H1 (cell line): Measurements from ENCODE around the gene SERPINF2. TPM values are rescaled to one million over a fixed set of nuclear protein-coding genes. Genes with fewer than 3 reads are reported as not detected.

ENCODE experiments used
- CTCF ChIA-PET: fragments of 300-600 bp; sonication (Branson Sonifier 250); formaldehyde crosslinking; loops from one replicate; lab custom pipeline; 2021; ENCODE audit not compliant: partially characterized antibody; lab: Charles Lee
- POLR2A ChIA-PET: fragments of 300-600 bp; sonication (Branson Sonifier 250); formaldehyde crosslinking; loops from one replicate; lab custom pipeline; 2021; ENCODE audit warnings: inconsistent platforms; ENCODE audit not compliant: partially characterized antibody; lab: Charles Lee
- DNase-seq, 2 experiments: peaks; one replicate each; pipeline versions ENCODE4 v3.0.0 to v3.0.0-alpha.2; 2010 to 2022; ENCODE audit warnings: low spot score in 2 of 2, low read depth in 1 of 2, mixed read lengths in 1 of 2
- FAIRE-seq: peaks from 2 replicates; lab custom pipeline; 2011; peaks lifted over from hg19 to GRCh38; lab: Jason Lieb, UNC
- H2AFZ ChIP-seq: 2 replicates; pipeline ENCODE4 v1.8.1; 2012; ENCODE audit warnings: low read length, inconsistent platforms
- H2AK5ac ChIP-seq: 2 replicates; pipeline ENCODE4 v1.6.1; 2013; ENCODE audit warnings: low read depth, low read length
- H2BK120ac ChIP-seq: replicated peaks from 2 replicates; pipeline ENCODE3; 2013; ENCODE audit warnings: low read depth, low read length, inconsistent platforms
- H2BK12ac ChIP-seq: 2 replicates; pipeline ENCODE4 v1.6.1; 2013; ENCODE audit warnings: low read depth, low read length
- H2BK15ac ChIP-seq: 2 replicates; pipeline ENCODE4 v1.6.1; 2013; ENCODE audit warnings: low read length
- H2BK20ac ChIP-seq: 2 replicates; pipeline ENCODE4 v1.6.1; 2013; ENCODE audit warnings: low read length
- H2BK5ac ChIP-seq: 2 replicates; pipeline ENCODE4 v1.6.1; 2013; ENCODE audit warnings: low read depth, low read length
- H3K14ac ChIP-seq: 2 replicates; pipeline ENCODE4 v1.6.1; 2013; ENCODE audit warnings: inconsistent platforms; ENCODE audit not compliant: insufficient read length
- H3K18ac ChIP-seq: 2 replicates; pipeline ENCODE4 v1.6.1; 2013; ENCODE audit warnings: low read length; ENCODE audit errors: extremely low read depth
- H3K23ac ChIP-seq: 2 replicates; pipeline ENCODE4 v1.6.1; 2013; ENCODE audit warnings: inconsistent platforms; ENCODE audit not compliant: insufficient read length
- H3K23me2 ChIP-seq: 2 replicates; pipeline ENCODE4 v1.6.1; 2013; ENCODE audit warnings: low read depth, low read length
- H3K27ac ChIP-seq: 2 replicates; pipeline ENCODE4 v1.6.1; 2011; ENCODE audit warnings: low read depth, low read length, inconsistent platforms
- H3K27me3 ChIP-seq, 4 experiments: replicated peaks in 1 of 4; 1 replicate in 1 of 4; 2 replicates in 3 of 4; pipeline versions ENCODE4 v1.6.1 to v1.8.1; 2011 to 2013; ENCODE audit warnings: low read length in 3 of 4, mild to moderate bottlenecking in 3 of 4, inconsistent platforms in 2 of 4, mixed read lengths in 2 of 4, moderate library complexity in 1 of 4; ENCODE audit not compliant: control insufficient read depth in 3 of 4, insufficient read depth in 3 of 4; ENCODE audit errors: extremely low read depth in 1 of 4
- H3K36me3 ChIP-seq, 4 experiments: 2 replicates each; pipeline versions ENCODE4 v1.6.1 to v1.8.1; 2011 to 2013; ENCODE audit warnings: mild to moderate bottlenecking in 4 of 4, low read length in 3 of 4, moderate library complexity in 2 of 4, control low read depth in 1 of 4, inconsistent platforms in 1 of 4; ENCODE audit not compliant: insufficient read depth in 4 of 4, control insufficient read depth in 2 of 4
- H3K4ac ChIP-seq: replicated peaks from 2 replicates; pipeline ENCODE3; 2013; ENCODE audit warnings: low read length, low read depth, mixed read lengths, inconsistent platforms; ENCODE audit not compliant: insufficient read length
- H3K4me1 ChIP-seq, 4 experiments: replicated peaks in 1 of 4; 1 replicate in 1 of 4; 2 replicates in 3 of 4; pipeline versions ENCODE4 v1.6.1 to v1.8.1; 2011 to 2013; ENCODE audit warnings: low read length in 3 of 4, inconsistent platforms in 2 of 4, mixed read lengths in 1 of 4; ENCODE audit not compliant: insufficient read depth in 4 of 4, control insufficient read depth in 3 of 4
- H3K4me2 ChIP-seq, 2 experiments: 2 replicates each; pipeline versions ENCODE4 v1.6.1 to v1.8.1; 2011 to 2013; ENCODE audit warnings: low read depth in 2 of 2, low read length in 2 of 2, control low read depth in 1 of 2, inconsistent platforms in 1 of 2, mild to moderate bottlenecking in 1 of 2; ENCODE audit not compliant: insufficient read depth in 1 of 2
- H3K4me3 ChIP-seq, 4 experiments: fragments of 200-600, 300-600 bp in 1 of 4; sonication (generic), shearing (Covaris generic), sonication (Bioruptor Twin) in 1 of 4; 2 replicates each; pipeline versions ENCODE4 v1.5.1 to v1.8.1; 2011 to 2016; ENCODE audit warnings: low read length in 4 of 4, low read depth in 3 of 4, control low read depth in 2 of 4, inconsistent platforms in 2 of 4, mild to moderate bottlenecking in 2 of 4, mixed read lengths in 1 of 4, moderate library complexity in 1 of 4; ENCODE audit not compliant: insufficient read depth in 2 of 4; ENCODE audit errors: extremely low read depth in 1 of 4
- H3K56ac ChIP-seq: replicated peaks from 2 replicates; pipeline ENCODE3; 2013; ENCODE audit warnings: low read depth, mild to moderate bottlenecking, mixed read lengths, low read length, inconsistent platforms; ENCODE audit not compliant: insufficient read length
- H3K79me1 ChIP-seq: 2 replicates; pipeline ENCODE4 v1.6.1; 2013; ENCODE audit warnings: low read depth, low read length, control low read depth
- H3K79me2 ChIP-seq, 2 experiments: 2 replicates each; pipeline versions ENCODE4 v1.6.1 to v1.8.1; 2012 to 2013; ENCODE audit warnings: low read length in 2 of 2, mild to moderate bottlenecking in 2 of 2, inconsistent platforms in 1 of 2; ENCODE audit not compliant: insufficient read depth in 2 of 2, control insufficient read depth in 1 of 2
- H3K9ac ChIP-seq, 4 experiments: replicated peaks in 1 of 4; 1 replicate in 1 of 4; 2 replicates in 3 of 4; pipeline versions ENCODE4 v1.6.1 to v1.8.1; 2011 to 2013; ENCODE audit warnings: low read depth in 3 of 4, low read length in 3 of 4, control low read depth in 2 of 4, mild to moderate bottlenecking in 2 of 4, moderate library complexity in 2 of 4, inconsistent platforms in 1 of 4; ENCODE audit errors: extremely low read depth in 1 of 4
- H3K9me3 ChIP-seq, 2 experiments: 2 replicates each; pipeline versions ENCODE4 v1.6.1 to v1.8.1; 2012 to 2013; ENCODE audit warnings: mild to moderate bottlenecking in 2 of 2, moderate library complexity in 2 of 2, control low read depth in 1 of 2, inconsistent platforms in 1 of 2, low read depth in 1 of 2, low read length in 1 of 2, mixed read lengths in 1 of 2; ENCODE audit not compliant: insufficient read depth in 2 of 2
- H4K20me1 ChIP-seq, 2 experiments: replicated peaks in 1 of 2; 2 replicates each; pipeline versions ENCODE3 to v1.8.1; 2011 to 2013; ENCODE audit warnings: inconsistent platforms in 2 of 2, low read length in 2 of 2, mild to moderate bottlenecking in 1 of 2; ENCODE audit not compliant: insufficient read depth in 2 of 2, control insufficient read depth in 1 of 2
- H4K5ac ChIP-seq: 2 replicates; pipeline ENCODE4 v1.6.1; 2013; ENCODE audit warnings: low read length, low read depth, mixed read lengths, inconsistent platforms; ENCODE audit not compliant: insufficient read length
- H4K8ac ChIP-seq: 2 replicates; pipeline ENCODE4 v1.8.0; 2013; ENCODE audit warnings: mild to moderate bottlenecking, moderate library complexity, low read length, inconsistent platforms; ENCODE audit not compliant: insufficient read depth; ENCODE audit errors: extremely low read depth
- H4K91ac ChIP-seq: replicated peaks from 2 replicates; pipeline ENCODE3; 2013; ENCODE audit warnings: low read length, mixed read lengths, inconsistent platforms; ENCODE audit not compliant: insufficient read length
- ASH2L ChIP-seq: fragments of 200-600, 300-600 bp; sonication (generic); IDR thresholded peaks from one replicate; pipeline ENCODE4 v1.7.1; 2017; ENCODE audit warnings: low read length
- BCL11A ChIP-seq, 2 experiments: IDR thresholded peaks; one replicate each; pipeline ENCODE4 v1.6.1; 2011; ENCODE audit warnings: low read depth in 2 of 2, low read length in 2 of 2, mild to moderate bottlenecking in 2 of 2
- CBX5 ChIP-seq: fragments of 300-800, 300-1000 bp; sonication (generic); IDR thresholded peaks from 2 replicates; pipeline ENCODE4 v1.7.1; 2016; ENCODE audit warnings: antibody characterized with exemption, low read length, low read depth
- CBX8 ChIP-seq: fragments of 300-800, 300-1000 bp; sonication (generic); IDR thresholded peaks from 2 replicates; pipeline ENCODE4 v1.7.1; 2016; ENCODE audit warnings: low read depth, low read length, borderline replicate concordance
- CREB1 ChIP-seq: IDR thresholded peaks from 2 replicates; pipeline ENCODE4 v1.6.1; 2012; ENCODE audit warnings: inconsistent platforms
- E2F6 ChIP-seq: IDR thresholded peaks from 2 replicates; pipeline ENCODE4 v1.6.1; 2012; ENCODE audit warnings: inconsistent platforms
- FOSL1 ChIP-seq: IDR thresholded peaks from 2 replicates; pipeline ENCODE4 v1.6.1; 2011; ENCODE audit warnings: mild to moderate bottlenecking, low read depth, low read length, moderate library complexity; ENCODE audit not compliant: insufficient read depth
- HDAC6 ChIP-seq: IDR thresholded peaks from one replicate; pipeline ENCODE4 v1.7.1; 2012; ENCODE audit warnings: low read depth, mild to moderate bottlenecking, inconsistent platforms, low read length, moderate library complexity
- POU5F1 ChIP-seq: IDR thresholded peaks from 2 replicates; pipeline ENCODE4 v1.6.1; 2011; ENCODE audit warnings: low read depth, mild to moderate bottlenecking, low read length, moderate library complexity
- RNF2 ChIP-seq: fragments of 200-900, 300-1000 bp; sonication (generic); IDR thresholded peaks from 2 replicates; pipeline ENCODE4 v1.7.1; 2016; ENCODE audit warnings: borderline replicate concordance, low read depth, mild to moderate bottlenecking, antibody characterized with exemption, low read length; ENCODE audit not compliant: poor library complexity, severe bottlenecking; ENCODE audit errors: missing control alignments
- SIRT6 ChIP-seq: IDR thresholded peaks from one replicate; pipeline ENCODE4 v1.7.1; 2012; ENCODE audit warnings: low read length, inconsistent platforms
- SP2 ChIP-seq: IDR thresholded peaks from 2 replicates; pipeline ENCODE4 v1.6.1; 2012; ENCODE audit warnings: mild to moderate bottlenecking, low read length, inconsistent platforms
- WGBS, 2 experiments: shearing (Covaris generic) in 1 of 2; methylation state at CpG; one replicate each; pipeline versions ENCODE4 v1.1.6 to v1.1.7; 2013 to 2015; ENCODE audit warnings: low lambda C conversion rate in 2 of 2, mixed read lengths in 2 of 2, inconsistent platforms in 1 of 2, low coverage in 1 of 2, missing lambda C conversion rate in 1 of 2; ENCODE audit not compliant: insufficient replicate concordance in 2 of 2, insufficient coverage in 1 of 2, insufficient read length in 1 of 2; ENCODE audit errors: extremely low coverage in 1 of 2, missing lambda C conversion rate in 1 of 2; 5-methylcytosine and 5-hydroxymethylcytosine counted together
- polyA plus RNA-seq, 7 experiments: library from polyadenylated mRNA; depleted of rRNA in 3 of 7; stranded (reverse) in 5 of 7; unstranded in 2 of 7; fragments of >200 nt in 5 of 7; fragments of 200-250 nt in 2 of 7; gene quantifications; 1 replicate in 5 of 7; 2 replicates in 1 of 7; 4 replicates in 1 of 7; pipeline versions ENCODE4 v1.2.1 to v1.2.3, GENCODE V29; 2011 to 2013; ENCODE audit warnings: missing spikeins in 2 of 7, mixed read lengths in 2 of 7
- total RNA-seq: library from RNA; stranded (reverse); fragmentation: NEBNext Ultra II Directional; extraction: Animal tissue kit (Norgen Biotek cat#: 25700); gene quantifications from 2 replicates; pipeline ENCODE4 v1.2.1, GENCODE V29; 2021

SERPINF2 gene
- total and polyA plus RNA-seq, 2 of the 8 experiments (the other 6 are each of a cell fraction or from before 2014, with no cell fraction given) = 1.8 to 3.2 TPM

- FAIRE-seq (no peak), DNase-seq (no peak)
- Histone ChIP-seq H3K23me2 (no peaks in the 10 kb centered on the region), H3K4ac (no peak overlapping the region), H2AK5ac (no peak overlapping the region), H3K27ac (no peak overlapping the region), H3K9ac (no peak overlapping the region), H3K14ac (no peak overlapping the region), H4K20me1 (peaks cover 2 to 5% of the 10 kb centered on the region in 2 experiments), H3K4me1 (no peaks in the 10 kb centered on the region), H3K18ac (no peak overlapping the region), H3K27me3 (no peaks in the 10 kb centered on the region), H3K4me2 (no peak overlapping the region), H2AFZ (no peak overlapping the region), H3K23ac (no peak overlapping the region), H4K8ac (peak overlapping the region; percentile 5; the same call in 1 of the 2 replicates), H4K91ac (no peak overlapping the region), H3K36me3 (peaks cover 7 to 39% (median 21%) of the 10 kb centered on the region in 4 experiments), H2BK12ac (no peak overlapping the region), H2BK15ac (no peak overlapping the region), H3K79me1 (no peaks in the 10 kb centered on the region), H3K4me3 (no peak overlapping the region), H3K56ac (no peak overlapping the region), H3K79me2 (no peaks in the 10 kb centered on the region), H3K9me3 (no peaks in the 10 kb centered on the region), H4K5ac (no peak overlapping the region), H2BK5ac (no peak overlapping the region), H2BK20ac (no peak overlapping the region), H2BK120ac (no peak overlapping the region)
- 98% methylated on average over 7 of the region's 7 CpGs; no CpG with 5 or more reads in 1 of the 2 experiments for WGBS, 2 experiments
- TF ChIP-seq SP2 = no peak
- no peak for TF ChIP-seq BCL11A (IDR thresholded peaks at IDR 0.05; ENCODE audit: low read depth in 2 of 2, low read length in 2 of 2)
- no peak for TF ChIP-seq FOSL1
- no peak for TF ChIP-seq ASH2L
- TF ChIP-seq POU5F1 = no peak
- TF ChIP-seq CBX5 = no peak
- no peak for TF ChIP-seq RNF2
- no peak for TF ChIP-seq E2F6
- TF ChIP-seq CREB1 = no peak
- no peak for TF ChIP-seq CBX8
- TF ChIP-seq SIRT6 = no peak
- no peak for TF ChIP-seq HDAC6
- ChIA-PET CTCF (interaction anchor here (0.6 to 8.1 kb wide), 5 partner anchors 9 to 64 kb away, joined by 4 to 70 read pairs (median 4); no protein-coding TSS in a partner anchor), POLR2A (interaction anchor here (0.7 to 3.2 kb wide), 5 partner anchors 11 to 23 kb away, joined by 3 to 11 read pairs (median 4); partner anchors contain the start of gene SERPINF1)
These were observed 34.2 kb downstream of the SERPINF2 start for GRCh38 chr17:1776857-1777256.
